NCI-H446 treated with DMSO at 0.1 percent for 48 hours (cell line): ENCODE results near the gene ATP6V1F.
A peak's percentile ranks its signal among the peaks of the same experiment; 100 is the strongest.

Source experiments
- DNase-seq: peaks from one replicate; lab custom pipeline; 2025; lab: John Stamatoyannopoulos, UW

ATP6V1F gene

DNA sequence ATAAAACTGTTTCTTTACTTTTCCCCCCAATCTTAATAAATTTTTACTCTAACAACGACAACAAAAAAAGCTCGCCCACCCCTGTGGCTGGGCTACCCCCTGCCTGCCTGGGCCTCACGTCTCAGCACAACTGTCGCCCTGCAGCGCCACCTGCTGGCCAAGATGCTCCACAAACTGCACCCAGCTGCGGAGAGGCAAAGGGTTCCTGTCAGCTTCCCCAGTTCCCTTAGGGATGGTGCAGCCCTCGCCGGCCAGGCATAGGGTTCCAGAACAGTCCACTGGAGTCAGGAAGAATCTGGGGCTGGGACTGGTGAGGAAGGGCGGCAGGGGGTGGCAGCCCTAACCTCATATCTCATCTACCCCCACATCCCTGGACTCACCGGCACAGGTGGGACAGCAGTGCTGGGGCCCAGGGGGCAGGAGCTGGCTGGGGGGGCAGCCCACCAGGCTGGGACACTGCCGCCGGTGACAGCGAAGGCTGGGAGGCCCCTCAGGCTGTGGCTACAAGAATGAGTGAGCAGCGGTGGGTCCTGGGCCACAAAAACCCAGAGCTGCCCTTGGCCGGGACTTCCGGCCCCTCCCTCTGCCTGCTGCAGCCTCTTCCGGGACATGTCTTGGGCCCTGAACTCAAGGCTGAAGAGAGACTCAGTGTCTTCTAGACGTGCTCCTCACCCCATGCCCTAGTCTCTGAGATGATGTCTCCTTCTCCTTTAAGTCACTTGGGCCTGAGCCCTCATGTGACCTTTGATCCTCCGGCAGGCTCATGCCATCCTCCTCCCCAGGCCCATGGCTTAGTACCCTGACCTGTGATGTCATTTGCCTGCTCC is 21.2 kb downstream of the ATP6V1F start:
- DNase-seq, result peak; percentile 2

DNA sequence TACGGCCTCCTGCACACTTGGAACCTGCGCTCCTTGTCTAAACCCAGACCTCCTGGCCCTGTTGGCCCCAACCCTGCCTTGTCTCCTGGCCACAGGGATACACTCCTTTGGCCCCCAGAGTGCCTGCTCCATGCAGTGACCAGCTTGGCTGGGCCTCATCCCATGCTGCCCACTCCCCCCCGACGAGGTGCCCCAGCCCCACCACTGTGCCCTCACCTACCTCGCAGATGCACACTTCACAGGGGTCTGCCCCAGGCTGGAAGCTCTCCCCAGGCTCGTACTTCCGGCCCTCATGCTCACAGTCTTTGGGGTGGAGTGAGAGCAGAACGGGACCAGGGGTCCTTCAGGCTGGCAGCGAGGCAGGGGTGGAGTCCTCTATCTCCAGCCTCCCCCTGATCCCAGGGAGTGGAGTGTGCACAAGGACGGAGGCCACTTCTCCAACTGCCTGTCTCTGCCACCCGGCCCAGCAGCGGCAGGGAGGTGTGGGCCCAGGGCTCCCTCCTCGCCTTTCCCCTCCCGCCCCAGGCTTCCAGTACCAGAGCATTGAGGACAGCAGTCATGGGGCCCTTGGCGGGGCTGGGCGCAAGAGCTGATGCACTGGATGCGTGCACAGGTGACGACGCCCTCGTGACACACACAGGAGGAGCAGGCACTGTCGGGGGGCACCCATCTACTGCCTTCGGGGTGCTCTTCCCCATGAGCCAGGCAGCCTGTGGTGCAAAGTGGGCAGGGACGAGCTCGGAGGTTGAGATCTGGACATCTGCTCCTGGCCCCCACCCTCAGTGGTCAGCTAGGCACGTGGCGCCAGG is 22.1 kb downstream of the ATP6V1F start:
- no peak for DNase-seq

DNA sequence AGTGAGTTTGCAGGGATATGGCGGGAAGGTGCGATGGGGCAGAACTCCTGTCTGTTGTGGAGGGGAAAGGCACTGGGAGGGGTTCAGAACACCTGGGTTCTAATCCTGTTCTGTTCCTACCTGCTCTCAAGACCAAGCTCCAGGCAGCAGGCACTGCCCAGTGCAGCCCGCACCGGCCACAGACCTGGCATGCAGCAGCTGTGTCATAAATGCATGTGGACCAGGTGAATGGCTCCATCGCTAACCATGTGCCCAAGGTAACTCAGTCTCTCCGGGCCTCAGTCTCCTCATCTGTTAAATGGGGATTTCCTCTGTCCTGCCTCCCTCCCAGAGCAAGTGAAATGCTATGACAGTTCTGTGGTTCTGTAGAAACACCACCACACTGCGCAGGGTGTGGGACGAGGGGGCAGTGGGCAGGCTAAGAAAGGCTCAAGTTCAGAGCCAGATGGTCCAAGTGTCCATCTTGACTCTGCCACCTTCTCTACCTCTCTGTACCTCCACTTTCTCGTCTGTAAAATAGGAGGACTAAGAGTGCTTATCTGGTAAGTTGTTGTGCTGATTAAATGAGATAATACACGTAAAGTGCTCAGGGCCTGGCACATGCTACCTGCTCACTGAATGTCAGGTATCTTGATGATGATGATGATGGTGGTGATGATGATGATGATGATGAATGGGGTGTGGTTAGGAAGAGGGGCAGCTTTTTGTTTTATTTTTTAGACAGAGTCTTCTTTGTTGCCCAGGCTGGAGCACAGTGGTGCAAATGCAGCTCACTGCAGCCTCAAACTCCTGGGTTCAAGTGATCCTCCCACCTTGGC is 22.9 kb downstream of the ATP6V1F start:
- DNase-seq, result no peak

GRCh38 chr7:128886391-128887168 is 23.9 kb downstream of the ATP6V1F start:
- no peak for DNase-seq

GRCh38 chr7:128887169-128888038 is 24.7 kb downstream of the ATP6V1F start:
- DNase-seq, result no peak

DNA sequence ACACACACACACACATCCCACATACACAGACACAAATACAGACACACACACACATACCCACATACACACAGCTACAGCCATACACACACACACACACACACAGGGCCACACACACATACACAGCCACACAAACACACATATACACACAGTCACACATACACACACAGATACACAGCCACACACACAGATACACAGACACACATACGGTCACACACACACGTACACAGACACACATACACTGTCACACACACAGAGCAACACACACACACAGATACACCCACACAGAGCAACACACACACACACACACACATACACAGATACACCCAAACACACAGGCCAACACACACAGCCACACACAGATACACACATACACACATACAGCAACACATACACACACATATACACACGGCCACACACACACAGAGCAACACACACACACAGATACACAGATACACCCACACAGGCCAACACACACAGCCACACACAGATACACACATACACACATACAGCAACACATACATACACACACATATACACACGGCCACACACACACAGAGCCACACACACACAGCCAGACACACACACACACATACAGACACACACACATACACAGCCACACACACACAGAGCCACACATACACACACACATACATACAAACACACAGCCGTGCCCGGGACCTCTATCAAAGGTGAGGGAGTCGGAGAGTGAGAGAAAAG is 25.5 kb downstream of the ATP6V1F start:
- no peak for DNase-seq

DNA sequence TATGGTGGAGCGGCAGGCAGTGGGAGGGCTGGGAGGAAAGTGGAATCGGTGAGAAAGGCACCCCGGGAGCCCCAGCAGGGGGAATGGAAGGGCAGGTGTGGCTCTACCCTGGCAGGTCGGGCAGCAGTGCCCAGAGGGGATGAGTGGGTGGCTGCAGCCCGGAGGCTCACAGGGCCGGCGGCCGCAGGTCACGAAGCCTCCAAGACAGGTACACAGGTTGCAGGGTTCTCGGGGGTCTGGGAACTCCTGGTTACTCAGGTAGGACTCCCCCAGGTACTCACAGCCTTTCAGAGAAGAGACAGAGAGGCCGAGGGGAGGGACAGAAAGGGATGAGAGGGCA is 26.1 kb downstream of the ATP6V1F start:
- no peak for DNase-seq

GRCh38 chr7:128889121-128889520 is 26.5 kb downstream of the ATP6V1F start:
- DNase-seq, result no peak

DNA sequence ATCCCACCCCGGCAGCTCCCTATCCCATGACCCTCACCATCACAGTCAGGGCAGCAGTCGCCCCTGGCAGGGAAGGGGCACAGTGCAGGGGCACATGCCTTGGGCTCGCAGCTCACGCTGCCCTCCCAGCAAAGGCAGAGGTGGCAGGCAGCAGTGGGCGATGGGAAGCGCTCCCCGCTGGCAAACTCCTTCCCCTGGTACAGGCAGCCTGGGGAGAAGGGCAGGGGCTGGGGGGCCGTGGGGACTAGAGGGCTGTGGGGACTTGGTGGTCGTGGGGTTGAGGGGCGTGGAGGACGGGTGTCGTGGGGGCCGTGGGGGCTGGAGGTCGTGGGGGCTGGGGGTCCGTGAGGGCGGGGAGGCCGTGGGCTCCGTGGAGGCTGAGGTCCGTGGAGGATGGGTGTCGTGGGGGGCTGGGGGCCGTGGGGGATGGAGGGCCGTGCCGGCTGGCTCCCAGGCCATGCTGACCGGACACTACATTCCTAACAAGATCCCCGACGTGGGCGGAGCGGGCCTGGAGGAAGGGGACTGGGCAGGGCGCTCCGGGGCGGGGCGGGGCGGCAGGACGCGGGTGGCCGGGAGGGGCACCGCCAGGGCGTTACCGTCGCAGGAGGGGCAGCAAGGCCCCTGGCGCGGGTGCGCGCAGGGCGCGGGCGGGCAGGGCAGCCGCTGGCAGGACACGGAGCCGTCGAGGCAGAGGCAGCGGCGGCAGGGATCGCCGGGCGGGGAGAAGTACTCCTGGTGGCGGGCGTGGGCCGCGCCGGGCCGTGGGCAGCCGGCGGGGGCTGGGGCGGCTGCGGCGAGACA is 27.9 kb downstream of the ATP6V1F start:
- DNase-seq, result no peak

DNA sequence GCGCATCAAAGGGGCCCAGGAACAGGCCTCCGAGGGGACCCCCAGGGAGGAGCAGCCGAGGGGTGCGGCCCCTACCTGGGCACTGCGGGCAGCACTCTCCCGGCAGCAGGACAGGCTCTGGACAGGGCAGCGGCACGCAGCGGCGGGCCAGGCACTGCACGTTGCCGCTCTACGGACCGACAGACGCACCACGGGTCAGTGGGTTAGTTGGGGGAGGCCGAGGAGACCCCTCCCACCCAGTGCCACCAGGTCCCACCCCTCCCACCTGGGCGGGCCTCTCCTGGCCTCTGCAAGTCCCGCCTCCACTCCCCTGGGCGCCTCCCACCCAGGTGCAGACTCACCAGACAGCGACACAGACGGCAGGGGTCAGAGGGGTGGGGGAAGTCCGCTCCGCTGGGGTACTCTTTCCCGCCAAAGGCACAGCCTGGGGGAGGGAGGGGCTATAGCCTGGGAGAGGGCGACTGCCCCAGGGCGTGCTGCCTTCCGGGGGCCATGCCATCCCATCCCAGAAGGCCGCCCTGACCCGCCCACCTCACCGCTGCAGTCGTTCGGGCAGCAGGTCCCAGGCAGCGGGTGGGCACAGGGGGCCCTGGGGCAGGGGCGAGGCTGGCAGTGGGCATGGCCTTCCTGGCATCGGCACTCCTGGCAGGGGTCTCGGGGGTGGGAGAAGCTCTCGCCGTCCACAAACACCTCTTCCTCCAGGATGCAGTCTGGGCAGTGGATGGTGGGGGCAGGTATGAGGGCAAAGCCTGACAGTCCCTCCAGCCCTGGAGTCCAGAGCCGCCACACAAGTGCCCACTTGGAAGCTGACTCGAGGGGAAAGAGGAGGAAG is 28.7 kb downstream of the ATP6V1F start:
- DNase-seq, result no peak

GRCh38 chr7:128891942-128892269 is 29.2 kb downstream of the ATP6V1F start:
- DNase-seq, result no peak

- no peak for DNase-seq
Observed at GRCh38 chr7:128892521-128893250, 30.0 kb downstream of the ATP6V1F start.

DNA sequence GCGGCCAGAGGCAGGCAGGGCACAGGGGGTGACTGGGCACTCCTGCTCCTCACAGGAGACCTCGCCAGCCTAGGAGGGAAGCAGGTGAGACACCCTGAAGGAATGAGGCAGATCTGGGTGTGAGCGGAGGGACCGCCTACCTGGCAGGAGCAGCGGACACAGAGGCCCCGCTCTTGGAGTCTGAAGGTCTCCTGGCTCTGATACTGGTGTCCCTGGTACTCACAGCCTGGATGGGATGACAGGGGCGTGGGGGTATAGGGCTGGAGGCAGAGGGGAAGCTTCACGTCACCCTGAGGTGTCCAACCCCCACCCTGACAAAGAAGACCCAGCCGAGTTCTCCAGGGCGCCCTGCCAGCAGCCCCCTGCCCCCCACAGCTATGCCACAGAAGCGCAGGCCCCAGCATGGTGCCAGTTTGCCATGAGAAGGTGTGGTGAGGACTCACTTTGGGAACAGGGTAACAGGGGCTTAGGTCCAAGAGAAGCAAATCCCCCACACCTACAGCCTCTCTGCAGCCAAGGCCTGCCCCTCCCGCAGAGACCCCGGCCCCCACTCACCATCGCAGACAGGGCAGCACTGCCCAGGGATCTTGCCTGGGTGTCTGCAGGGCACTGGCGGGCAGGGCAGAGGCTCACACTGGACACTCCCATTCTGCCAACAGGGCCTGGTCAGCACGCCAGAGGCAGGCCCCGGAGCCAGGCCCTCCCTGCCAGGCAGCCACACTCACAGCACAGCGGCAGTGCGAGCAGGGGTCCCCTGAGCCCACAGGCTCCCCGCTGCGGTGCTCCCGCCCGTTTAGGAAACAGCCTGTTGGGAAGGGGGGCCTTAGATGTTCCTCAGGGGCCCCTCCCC is 30.8 kb downstream of the ATP6V1F start:
- DNase-seq, result no peak

DNA sequence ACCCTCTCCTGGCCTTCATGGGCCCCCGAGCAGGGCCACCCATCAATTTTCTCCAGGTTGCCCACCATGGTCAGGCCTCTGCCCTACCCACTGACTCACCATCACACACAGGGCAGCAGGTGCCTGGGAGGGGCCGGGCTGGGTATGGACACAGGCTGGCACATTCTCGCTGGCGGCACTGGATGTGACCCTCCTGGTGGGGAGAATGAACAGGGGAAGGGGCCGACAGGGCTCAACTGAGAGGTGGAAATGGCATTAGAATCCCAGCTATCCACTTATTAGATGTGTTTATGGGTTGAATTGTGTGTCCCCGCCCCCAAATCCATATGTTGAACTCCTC is 31.4 kb downstream of the ATP6V1F start:
- no peak for DNase-seq

DNA sequence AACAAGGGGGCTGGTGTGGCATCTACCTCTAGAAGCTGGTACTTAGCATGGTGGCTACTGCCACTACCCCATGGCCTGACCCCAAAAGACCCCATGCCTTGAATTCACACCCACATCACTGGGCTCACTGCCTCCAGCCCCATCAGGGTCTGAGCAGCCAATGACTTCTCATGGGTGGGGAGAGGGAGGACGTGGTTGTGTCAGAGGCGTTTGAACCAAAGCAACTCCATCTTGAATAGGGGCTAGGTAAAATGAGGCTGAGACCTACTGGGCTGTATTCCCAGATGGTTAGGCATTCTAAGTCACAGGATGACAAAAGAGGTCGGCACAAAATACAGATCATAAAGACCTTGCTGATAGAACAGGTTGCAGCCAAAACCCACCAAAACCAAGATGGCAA is 32.7 kb downstream of the ATP6V1F start:
- no peak for DNase-seq

DNA sequence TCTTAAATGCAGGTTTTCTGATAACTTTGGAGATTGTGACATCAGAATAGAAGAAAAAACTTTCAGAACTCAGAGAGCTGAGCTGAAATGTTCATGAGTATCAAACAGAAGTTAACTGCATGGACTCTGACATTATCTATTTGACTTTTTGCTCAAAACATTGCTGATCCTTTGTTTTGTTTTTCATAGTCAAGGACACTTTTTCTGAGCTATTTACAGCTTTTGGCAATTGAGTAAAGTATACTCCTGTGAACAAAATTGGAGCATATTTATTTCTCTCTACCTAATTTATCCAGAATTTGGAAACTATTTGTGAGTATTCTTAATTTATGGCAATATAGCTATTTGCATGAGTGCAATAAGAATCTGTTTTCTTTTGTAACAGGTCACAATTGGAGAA is 36.7 kb downstream of the ATP6V1F start:
- no peak for DNase-seq

DNA sequence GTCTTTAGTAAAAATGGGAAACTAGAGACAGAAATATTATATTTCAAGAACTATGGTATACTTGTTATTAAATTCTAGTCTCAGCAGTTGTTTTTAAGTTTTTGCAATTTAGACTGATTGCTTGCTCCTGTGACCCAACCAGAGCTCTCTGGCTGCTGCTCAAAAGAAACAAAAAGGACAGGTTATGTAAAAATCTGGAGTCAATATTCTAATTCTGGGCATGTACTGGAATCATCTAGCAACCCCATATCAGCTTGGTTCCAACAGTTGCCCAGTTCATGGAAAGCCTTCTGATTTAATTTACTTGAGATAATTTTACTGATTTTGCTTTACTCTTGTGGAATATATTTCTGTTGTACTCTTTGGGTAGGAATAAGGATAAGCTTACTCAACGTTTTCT is 37.6 kb downstream of the ATP6V1F start:
- DNase-seq, result no peak
